ENCODE data around the gene TRDMT1.

The TRDMT1 gene

GRCh38 chr10:17229967-17230682 lies 28.7 kb upstream of the TRDMT1 start:
- DNase-seq = peak; percentile 79

GRCh38 chr10:17229717-17229966 lies 28.2 kb upstream of the TRDMT1 start:
- no peak for DNase-seq

- DNase-seq = peak; percentile 74
Measured at GRCh38 chr10:17229016-17229716, 27.7 kb upstream of the TRDMT1 start.

DNA sequence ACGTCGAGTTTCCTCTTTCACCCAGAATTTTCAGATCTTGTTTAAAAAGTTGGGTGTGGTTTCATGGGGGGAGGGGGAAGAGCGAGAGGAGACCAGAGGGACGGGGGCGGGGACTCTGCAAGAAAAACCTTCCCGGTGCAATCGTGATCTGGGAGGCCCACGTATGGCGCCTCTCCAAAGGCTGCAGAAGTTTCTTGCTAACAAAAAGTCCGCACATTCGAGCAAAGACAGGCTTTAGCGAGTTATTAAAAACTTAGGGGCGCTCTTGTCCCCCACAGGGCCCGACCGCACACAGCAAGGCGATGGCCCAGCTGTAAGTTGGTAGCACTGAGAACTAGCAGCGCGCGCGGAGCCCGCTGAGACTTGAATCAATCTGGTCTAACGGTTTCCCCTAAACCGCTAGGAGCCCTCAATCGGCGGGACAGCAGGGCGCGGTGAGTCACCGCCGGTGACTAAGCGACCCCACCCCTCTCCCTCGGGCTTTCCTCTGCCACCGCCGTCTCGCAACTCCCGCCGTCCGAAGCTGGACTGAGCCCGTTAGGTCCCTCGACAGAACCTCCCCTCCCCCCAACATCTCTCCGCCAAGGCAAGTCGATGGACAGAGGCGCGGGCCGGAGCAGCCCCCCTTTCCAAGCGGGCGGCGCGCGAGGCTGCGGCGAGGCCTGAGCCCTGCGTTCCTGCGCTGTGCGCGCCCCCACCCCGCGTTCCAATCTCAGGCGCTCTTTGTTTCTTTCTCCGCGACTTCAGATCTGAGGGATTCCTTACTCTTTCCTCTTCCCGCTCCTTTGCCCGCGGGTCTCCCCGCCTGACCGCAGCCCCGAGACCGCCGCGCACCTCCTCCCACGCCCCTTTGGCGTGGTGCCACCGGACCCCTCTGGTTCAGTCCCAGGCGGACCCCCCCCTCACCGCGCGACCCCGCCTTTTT lies 26.9 kb upstream of the TRDMT1 start, which contains the start of gene VIM:
Gene VIM (plus strand): TSS at position 151 of the 925 bp plus-strand sequence. CDS start 1,182 bp downstream, outside the sequence.
- peak; percentile 61 for DNase-seq

DNA sequence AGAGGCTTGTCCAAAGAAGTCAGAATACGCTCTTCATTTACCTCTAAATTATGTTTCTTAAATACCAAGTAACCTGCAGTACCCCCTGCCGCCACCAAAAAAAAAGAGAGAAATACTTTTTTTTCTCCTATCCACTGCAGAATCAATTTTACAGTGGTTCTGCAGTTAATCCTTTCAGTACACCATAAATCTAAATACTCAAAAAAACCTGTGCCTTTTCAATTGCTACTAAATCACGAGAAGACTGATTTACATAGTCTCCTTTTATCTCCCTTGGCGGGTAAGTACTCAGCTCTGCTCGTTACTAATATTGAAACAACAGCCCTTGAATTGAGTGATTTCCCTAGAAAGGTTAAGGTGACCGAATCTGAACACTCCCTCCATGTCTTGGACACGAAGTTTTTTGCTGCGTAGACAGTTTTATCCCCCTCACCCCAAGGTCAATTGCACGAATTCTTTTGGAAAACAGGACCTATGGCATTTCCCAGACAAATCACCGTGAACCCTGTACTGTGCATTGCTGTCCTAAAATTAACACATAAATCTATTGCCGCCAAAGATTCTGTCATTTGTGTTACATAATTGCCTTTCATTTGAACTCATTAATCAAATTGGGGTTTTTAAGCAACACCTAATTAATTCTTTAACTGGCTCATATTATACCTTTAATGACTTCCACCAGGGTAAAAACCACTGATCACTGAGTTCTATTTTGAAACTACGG lies 26.1 kb upstream of the TRDMT1 start:
- DNase-seq = peak; percentile 4

- no peak for DNase-seq
Measured at GRCh38 chr10:17226891-17227303, 25.4 kb upstream of the TRDMT1 start.

GRCh38 chr10:17225808-17226207 lies 24.3 kb upstream of the TRDMT1 start:
- no peak for DNase-seq

DNA sequence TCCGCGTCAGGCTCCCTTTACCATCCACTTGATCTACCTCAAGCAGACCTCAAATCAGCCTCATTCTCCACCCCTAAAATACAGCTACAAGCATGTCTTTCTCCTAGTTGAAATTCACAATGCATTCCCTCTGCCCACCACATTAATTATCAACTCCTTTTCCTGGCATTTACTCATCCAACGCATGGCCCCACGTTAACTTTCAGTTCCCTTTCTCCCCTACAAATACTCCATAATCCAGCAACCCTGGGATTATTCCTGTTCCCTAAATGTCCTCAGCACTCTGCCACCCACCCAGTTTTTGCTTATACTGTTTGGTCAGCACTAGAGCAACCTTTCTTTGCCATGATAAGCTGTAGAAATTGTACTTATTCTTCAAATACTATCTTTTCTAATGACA lies 20.9 kb upstream of the TRDMT1 start:
- DNase-seq = no peak

DNA sequence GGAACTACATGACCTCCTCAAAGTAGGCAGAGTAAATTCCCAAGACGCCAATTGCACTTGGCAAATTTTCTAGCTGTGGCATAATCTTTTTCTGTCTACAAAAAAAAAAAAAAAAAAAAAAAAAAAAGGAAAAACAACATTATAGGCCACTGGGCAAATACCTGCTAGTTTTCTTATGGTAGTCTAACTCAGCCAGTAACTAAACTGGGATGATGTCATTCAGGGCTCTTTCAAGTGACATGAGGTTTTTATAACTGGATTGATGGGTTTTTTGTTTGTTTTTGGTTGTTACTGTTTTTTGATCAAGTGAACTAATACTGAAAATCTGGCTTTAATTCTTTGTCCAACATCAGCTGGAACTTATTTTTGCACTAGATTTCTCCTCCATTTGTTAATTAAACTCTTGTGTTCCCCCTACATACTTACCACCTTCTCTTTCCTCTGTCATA lies 19.2 kb upstream of the TRDMT1 start:
- DNase-seq = no peak

GRCh38 chr10:17219024-17219423 lies 17.6 kb upstream of the TRDMT1 start:
- no peak for DNase-seq

DNA sequence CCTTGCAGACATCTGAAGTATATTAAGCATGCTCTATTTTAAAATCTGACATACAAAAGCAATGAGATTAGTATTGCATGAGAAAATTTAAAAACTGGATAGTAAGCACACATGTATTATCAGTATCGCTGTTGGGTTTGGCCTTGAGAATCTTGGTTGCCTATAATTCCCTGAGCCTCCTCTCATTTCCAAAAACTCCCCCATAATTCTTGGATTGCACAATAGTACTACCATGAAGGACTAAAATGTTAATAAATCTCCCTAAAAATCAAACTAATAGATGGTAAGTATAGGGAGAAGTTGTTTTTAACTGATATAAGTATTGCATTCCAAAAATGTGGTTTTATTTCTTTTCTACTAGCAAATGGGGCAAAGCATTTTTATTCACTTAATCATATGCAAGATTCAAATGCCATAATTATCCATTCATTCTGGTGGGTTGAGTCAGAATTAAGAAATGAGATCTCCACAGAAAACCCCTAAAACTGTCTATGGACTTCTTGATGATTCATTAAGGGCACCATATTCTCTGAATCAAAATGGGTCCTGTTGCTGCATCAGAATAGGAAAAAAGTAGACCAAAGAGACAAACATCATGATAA lies 16.3 kb upstream of the TRDMT1 start:
- DNase-seq = no peak

GRCh38 chr10:17216901-17217395 lies 15.5 kb upstream of the TRDMT1 start:
- no peak for DNase-seq

DNA sequence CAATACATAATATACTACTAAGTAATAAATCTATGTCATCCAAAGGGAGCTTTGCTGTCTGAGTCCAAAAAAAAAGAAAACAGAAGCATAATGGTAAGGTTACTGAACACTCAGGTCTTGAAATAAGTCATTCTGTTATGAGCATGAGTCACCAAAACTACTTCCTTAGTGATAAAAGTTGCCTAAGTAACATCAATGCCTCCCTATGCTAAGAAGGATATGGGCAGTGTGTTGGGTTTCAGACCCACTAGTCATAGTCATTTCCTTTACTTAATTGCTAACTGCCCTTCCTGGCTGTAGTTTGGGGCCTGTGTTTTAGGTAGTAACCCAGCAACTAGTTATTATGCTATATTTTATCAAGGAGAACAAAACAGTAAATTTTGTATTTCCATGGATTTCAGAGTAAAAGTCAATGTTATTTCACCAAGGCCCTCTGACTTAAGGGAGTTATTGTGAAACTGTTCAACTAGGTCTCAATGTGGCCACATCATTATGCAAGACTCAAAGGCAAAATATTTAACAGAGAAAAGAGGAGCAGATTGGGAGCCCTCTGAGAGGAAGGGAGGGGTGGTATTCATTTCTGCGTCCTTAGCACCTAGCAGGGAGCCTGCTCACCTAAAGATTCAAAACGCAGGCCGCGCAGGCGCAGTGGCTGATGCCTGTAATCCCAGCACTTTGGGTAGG lies 14.9 kb upstream of the TRDMT1 start:
- DNase-seq = no peak

DNA sequence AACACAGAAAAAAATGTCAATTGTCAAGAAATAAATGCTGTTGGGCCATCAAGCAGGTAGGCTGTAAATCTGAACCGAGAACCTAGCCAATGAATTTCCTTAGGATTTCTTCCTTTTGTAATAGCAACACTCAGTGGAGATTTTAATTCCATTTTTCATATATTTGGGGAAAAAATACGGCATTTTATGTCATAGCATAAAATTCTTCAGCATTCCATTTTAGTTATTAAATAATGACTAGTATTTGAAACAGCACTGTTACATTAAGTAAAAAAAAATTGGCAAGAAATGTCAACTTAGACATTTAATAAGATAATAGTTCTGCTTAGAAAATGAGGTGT lies 14.3 kb upstream of the TRDMT1 start:
- DNase-seq = no peak

DNA sequence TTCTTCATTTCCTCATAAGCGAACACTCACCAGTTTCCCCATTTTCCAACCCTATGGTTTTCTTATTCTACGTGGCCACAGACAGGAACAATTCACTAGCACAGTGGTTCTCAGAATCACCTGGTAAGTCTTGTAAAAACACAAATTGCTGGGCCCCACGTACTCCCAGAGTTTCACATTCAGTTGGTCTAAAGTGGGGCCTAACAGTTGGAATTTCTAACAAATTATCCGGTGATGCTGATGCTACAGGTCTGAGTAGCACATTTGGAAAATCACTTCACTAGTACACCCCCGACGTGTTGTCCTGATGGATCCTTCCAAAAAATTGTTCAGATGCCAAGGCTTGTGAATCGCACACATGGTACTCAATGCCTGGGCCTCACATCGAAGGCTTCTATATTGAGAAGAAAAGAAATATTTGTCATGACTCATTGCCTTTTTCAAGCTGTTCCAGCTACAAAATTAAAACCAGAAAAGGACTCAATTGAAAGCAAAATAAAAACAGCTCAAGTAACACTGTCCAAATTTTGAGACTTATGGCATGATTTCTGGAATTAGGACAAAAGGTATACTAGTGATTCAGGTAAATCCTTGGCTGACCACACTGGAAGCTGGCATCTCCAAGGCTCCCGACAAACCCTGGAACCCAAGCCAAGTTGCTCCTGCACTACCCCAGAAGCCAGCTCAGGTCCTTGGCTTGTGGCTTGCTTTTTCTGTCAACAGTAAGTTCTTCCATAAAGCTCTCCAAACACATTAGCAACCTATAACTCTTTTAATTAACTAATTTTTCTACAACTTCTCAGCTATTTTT lies 13.7 kb upstream of the TRDMT1 start:
- DNase-seq = no peak

DNA sequence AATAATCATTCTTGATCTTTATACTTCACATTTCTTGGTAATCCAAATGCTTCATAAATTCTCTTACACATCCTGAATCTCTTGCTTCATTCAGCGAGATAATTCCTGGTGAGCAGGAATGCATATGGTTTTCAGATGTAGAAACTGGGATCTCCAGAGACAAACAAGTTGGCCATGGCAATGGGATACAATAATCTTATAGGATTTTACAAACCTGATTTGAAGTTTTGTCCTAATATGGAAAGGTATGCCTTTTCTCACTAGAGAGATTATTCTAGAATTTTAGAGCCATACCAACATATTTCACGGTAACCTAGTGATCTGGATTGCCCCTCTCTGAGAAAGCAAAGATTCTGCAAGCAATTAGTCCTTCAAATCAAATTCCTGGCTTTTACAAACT lies 13.1 kb upstream of the TRDMT1 start:
- no peak for DNase-seq

DNA sequence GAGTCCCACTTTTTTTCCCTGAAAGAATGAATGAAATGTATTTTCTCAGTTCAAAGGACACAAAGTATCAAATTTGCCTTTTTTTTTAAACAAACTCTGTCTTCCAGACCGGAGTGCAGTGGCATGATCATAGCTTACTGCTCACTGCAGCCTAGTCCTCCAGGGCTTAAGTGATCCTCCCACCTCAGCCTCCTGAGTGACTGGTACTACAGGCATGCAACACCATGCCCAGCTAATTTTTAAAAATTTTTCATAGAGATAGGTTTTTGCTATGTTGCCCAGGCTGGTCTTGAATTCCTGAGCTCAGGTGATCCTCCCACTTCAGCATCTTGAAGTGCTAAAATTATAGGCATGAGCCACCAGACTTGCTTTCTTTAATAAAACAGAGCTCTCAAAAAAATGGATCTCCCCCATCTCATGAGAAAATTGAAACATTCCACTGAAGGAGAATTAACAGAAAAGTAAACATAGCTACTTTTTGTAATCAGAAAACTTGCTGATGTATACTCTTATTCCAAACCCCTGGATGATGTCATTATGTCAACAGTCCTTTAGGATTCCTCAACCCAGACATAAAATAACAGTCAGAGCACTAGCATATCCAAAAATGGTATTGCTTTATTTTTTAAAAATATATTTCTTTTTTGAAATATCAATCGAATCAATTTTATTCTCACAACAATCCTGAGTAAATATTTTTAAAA lies 12.3 kb upstream of the TRDMT1 start:
- DNase-seq = no peak

DNA sequence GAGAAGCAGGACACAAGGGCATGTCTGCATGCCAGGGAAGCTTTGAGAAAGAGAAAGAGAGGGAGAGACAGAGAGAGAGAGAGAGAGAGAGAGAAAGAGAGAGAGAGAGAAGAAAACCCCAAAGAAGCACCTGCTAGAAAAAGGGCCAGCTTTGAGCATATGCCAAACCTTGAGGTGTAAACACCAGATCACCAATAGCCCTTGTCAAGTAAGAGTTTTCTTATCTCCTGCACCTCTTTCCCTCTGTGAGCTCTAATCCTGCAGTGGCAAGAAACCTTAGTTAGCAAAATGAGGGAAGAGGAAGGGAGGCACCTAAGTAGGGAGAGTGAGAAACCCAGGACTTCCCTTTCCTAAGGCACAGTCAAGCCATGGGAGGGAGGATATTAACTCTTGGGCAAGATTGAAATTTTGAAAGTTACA lies 11.3 kb upstream of the TRDMT1 start:
- no peak for DNase-seq

DNA sequence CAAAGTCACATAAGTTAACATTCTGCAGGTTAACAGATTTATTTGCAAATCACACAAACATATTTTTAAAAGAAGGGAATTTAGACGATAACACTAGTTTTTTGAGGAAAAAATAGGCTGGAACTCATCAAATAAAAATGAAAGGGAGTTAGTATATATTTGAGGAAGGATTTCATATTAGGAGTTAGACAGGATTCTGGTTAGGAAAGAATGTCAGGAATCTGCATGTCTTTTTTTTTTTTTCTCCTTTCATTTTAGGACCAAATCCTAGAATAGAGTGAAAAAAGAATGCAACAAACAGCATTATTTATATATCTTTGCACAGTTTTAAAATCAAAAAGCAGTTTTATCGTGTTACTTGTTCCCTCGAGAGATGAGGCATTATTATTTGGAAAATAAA lies 8.9 kb upstream of the TRDMT1 start:
- no peak for DNase-seq

- no peak for DNase-seq
Measured at GRCh38 chr10:17209881-17210280, 8.4 kb upstream of the TRDMT1 start.
